Measurements from ENCODE around the gene C5orf58. TPM values are rescaled to one million over a fixed set of nuclear protein-coding genes. Genes with fewer than 3 reads are reported as not detected.
A peak's percentile ranks its signal among the peaks of the same experiment; 100 is the strongest.
"Not testable (repeated sequence)": the region's sequence is repeated elsewhere in the genome, so short reads cannot be mapped to it uniquely, and the experiment has no call there.

Gene C5orf58
- total RNA-seq, 1 donor from 2014 or later: not detected

DNA sequence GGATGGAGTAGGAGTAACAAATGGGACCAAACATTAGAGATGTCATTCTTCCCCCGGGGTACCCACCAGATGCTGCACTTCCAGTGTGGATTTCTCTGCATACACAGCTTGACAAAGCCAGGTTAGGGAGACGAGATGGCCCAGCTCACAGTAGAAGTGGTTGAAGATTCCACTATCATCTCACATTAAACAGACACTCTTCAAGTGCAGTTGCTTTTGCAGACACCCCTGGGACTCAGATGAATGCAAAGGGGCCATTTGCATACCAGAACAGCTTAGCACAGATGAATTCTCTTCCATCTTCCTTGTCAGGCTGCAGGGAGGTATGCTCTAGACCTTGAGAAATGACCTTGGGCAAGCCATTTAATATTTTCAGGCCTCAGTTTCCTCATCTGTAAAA, 12.6 kb upstream of the C5orf58 start:
- ATAC-seq (no peak), DNase-seq (no peak)
- intact Hi-C loops (cut with micrococcal nuclease): loop anchor here (10.0 kb wide), 1 partner anchor 125 kb away; no protein-coding TSS in a partner anchor

DNA sequence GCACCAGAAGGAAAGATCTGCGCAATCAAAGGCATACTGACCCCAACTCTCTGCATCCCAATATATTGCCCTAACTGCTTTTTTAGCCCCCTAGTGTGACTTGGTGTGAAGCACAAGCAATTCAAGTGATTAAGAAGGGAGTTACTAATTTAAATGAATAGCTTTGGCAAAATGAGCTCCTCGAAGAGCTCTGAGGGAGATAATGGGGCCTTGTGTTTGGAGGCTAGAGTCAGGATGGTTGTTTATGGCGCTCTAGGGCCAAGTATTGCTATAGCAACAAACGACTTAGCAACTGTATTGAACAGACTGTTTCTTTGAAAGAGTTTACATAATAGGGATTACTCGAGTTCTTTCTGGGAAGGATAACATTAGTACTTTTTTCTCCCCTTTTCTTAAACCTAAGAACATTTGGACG, 11.5 kb upstream of the C5orf58 start:
- intact Hi-C loops (cut with micrococcal nuclease): loop anchor here (10.0 kb wide), 1 partner anchor 123 kb away; no protein-coding TSS in a partner anchor
- DNase-seq (no peak), ATAC-seq (peak; percentile 41)

DNA sequence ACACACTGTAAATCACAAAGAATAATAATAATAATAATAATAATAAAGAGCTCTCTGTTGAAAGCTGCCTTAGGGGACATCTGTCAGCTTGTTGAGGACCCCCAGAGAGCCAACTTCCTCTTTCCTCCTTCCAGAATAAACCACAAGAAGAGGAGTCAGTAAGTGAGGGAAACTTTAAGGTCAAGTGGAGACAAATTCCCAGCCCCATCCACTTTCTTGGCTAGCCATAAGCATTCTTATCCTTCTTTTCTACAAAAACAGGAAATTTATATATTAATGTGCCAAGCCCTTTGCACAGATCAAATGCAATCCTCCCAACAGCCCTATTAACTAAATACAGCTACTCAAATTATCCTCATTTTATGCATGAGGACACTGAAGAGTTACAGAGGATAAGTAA, 9.4 kb upstream of the C5orf58 start:
- intact Hi-C loops (cut with micrococcal nuclease): loop anchor here (10.0 kb wide), 1 partner anchor 121 kb away; no protein-coding TSS in a partner anchor
- DNase-seq (no peak), ATAC-seq (peak; percentile 63)

DNA sequence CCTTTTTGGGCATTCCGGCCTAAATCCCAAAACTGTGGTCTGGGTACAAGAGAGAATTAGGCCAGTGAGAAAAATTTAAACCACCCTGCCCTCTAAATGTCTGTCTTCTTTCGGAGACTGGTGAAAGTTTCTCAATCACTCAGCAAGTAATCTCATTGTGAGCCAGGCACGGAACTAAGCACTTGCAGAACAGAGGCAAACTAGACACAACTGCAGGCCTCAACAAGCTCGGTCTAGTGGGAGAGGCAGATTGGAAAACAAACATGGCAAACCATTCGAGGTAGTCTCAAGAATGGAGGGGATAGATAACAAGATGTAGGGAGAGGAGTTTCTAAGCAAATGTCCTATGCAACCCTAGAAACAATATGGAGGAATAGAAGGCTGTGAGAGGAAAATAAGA, 8.9 kb upstream of the C5orf58 start:
- ATAC-seq (peak; percentile 17), DNase-seq (no peak)
- intact Hi-C loops (cut with micrococcal nuclease): loop anchor here (10.0 kb wide), 1 partner anchor 121 kb away; no protein-coding TSS in a partner anchor

DNA sequence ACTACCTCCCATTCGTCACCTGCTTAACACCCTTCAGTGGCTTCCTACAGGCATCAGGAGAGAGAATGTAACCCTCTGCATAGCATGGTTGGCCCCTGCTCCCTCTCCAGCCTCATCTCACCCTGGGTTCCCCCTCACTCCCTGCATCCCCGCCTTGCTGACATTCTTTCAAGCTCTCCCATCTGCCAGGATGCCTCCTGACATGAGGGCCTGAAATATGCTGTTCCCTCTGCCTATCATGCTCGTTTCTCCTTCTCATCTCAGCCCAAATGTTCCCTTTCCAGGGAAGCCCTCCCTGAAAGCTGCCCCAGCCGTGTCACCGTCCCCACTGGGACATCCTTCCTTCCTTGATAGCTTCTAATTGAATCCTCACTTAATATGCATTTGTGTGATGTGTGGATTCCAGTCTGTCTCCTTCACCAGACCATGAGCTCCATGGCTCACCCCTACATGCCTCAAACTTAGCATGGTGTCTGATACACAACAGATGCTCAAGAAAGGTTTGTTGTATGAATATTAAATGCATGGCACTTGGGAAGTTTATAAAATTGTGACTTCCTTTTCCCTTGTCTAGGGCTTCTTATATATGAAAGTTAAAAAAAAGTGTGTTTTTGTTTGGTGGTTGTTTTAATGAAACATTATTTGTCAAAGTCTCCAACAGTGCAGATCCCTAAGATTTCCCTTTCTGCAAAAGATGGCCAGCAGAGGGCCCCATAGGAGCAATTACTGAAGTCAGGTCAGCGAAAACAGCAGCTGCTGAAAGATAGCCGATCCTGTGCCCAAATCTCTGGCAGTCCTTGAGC, 7.3 kb upstream of the C5orf58 start:
- ATAC-seq (peak; percentile 84), DNase-seq (peak; percentile 72)
- intact Hi-C loops (cut with micrococcal nuclease): loop anchor here (2.0 to 10.0 kb wide), 2 partner anchors 119 to 197 kb away; no protein-coding TSS in a partner anchor

DNA sequence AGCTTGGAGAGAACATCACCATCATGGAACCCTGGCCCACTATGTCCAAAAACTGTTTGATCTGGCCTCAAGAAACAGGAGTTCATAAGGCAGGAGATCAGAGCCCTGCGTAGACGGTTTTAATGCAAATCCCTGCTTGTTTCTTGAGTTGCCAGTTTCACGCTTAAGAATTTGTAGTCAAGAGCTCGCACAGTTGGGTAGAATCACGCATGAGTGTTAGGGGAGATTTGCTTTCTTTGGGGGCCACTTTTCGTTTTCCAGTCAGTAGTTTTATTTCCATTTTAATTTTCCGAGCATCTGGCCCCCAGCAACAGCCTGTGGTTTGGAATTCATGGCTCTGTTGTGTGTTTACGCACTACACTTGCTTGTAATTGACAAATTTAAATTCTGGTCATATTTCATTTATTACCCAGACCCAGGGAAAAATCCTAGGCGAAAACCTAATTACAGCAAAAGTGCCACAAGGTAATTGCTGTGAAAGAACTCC, 6.6 kb upstream of the C5orf58 start:
- ATAC-seq (no peak), DNase-seq (no peak)
- intact Hi-C loops (cut with micrococcal nuclease): loop anchor here (2.0 to 10.0 kb wide), 2 partner anchors 119 to 197 kb away; no protein-coding TSS in a partner anchor

DNA sequence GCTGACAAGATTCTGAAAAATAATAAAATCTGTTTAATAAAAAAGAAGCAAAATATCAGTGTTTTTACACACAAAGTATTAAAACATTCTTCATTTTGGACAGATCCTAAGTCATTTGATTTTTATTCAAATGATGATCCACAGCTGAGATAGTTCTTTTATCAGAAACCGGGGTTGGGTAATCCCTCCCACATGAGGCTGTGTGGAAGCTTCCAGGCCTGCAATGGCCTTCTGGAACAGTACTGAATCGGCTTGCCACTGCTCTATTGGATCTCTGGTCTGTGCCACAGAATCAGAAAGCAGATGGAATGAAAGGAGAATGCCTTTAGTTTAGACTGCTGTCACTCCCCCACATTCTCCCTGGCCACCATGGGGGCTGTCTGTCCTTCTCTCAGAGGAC, 6.1 kb upstream of the C5orf58 start:
- intact Hi-C loops (cut with micrococcal nuclease): loop anchor here (2.0 to 10.0 kb wide), 2 partner anchors 118 to 196 kb away; no protein-coding TSS in a partner anchor
- ATAC-seq (peak; percentile 60), DNase-seq (no peak)

DNA sequence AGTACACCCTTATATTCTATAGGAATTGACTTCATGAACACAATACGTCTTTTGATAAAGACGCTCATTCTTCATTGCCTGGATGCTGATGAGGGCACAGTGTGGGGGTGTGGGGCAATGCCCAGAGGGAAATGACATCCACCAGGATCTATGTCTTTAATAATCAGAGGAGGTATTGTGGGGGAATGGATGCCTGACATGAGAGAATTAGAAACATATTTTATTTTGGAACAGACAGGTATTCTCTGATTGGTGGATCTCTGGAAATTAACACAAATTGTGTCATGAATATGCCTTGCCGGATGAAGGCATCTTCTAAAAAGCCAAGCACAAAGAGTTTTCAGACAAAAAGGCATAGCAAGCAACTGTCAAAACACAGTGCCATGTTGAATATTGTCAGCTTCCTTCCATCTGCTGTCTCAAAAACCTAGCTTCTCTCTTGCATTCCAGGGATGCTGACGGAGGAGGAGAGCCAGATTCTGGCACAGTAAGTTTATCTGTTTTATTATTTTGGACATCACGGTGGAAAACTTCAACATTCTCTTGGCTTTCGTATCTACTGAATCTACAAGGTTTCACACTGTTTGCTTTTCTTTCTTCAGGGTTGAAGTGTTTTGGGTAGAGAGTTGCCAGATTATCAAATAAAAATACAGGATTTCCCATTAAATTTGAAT, 3.9 kb upstream of the C5orf58 start:
- intact Hi-C loops (cut with micrococcal nuclease): loop anchor here (10.0 kb wide), 1 partner anchor 116 kb away; no protein-coding TSS in a partner anchor
- no peak for ATAC-seq
- no peak for DNase-seq

DNA sequence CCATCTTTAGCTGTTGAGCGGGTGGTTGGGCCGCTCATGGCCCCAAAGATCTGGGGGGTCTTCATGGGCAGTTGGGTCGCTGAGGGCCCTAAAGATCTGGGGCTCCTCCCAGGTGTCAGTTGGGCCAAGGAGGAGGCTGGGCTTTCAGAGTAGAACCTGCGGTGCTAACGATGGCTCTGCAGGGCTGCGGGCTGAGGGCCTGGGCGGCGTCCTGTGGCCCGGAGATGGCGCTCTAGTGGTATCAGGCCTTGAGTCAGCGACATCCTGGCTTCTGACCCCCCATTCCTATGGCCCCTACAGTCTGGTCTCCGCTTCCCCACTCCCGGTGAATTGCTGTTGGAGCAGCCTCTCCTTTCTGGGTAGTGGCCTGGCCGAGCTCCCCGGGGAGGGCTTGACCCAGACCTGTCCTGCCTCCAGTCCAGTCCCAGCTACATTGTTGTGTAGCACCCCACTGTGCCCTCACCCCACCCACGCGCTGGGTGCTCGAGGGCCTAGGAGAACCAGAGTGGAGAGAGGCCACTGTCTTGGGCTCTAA, 640 bp downstream of the C5orf58 start:
- no peak for DNase-seq
- intact Hi-C loops (cut with micrococcal nuclease): no loop called here
- no peak for ATAC-seq

DNA sequence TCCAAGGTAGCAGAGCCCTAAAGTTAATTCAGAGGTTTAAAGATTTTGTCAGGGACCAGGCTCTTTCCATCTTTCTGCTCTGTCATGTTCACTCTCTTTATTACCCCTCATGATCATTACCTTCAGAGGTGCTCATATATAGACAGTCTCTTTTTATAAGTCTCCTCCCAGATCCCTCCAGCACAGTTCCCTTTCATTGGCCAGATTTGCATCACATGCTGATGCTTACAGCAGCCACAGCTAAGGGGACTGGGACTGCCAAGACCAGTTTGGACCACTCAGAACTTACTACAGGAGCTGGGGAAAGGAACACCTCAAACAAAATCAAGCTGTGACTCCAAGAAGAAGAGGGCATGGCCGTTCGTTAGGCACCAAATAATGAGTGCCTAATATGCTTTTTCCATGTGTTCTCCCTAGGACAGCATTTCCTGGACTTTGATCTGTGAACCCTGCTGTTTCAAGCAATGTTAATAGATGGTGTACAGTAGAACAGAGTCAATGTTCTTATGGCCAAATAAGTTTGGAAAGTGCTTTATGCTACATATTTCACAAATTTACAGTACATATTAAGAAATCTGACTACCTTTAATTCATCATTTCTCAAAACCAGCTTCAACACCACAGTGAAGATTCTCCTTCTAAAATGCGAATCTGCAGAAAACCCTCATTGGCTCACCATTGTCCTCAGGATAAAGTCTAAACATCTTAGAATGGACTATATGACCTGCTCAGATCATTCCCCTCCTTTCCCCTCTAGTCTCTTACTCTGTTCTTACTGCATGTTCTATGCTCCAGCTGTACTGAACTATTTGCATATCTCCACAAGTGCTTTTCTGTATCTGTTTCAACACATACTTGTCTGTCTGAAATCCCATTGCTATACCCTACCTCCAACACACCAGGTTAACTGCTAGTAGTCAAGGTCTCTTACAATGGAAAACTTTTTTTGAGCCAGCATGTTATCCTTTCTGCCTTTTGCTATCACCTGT, 3.4 kb downstream of the C5orf58 start:
- ATAC-seq (no peak), DNase-seq (no peak)

DNA sequence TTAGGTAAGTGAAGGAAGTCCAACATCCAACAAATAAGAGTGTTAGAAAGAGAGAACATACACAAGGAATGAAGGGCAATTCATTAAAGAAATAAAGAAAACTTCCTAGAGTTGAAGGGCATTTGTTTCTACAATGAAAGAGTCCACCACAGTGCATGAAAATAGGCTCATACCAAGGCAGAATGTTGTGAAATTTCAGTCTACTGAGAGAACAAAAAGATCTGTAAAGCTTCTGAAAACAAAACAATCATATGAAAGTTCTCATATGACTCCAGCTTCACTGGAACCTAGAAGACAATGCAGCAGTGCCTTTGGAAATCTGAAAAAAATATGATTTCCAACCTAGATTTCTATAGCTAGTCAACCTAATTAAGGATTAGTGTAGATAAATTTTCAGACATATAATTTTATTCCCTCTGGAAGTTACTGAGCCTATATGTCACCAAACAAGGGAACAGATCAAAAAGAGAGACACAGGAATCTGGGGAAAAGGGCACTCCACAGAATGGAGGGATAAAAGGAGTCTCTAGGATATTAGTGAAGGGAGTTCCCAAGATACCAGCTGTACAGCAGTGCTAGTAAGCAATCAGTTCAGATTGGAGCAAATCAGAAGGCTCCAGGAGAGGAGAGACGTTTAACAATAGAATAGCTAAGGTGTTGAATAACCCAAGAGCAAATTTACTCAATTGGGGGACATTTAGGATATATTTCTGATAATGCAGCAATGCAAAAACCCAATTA, 5.8 kb downstream of the C5orf58 start:
- peak; percentile 48 for ATAC-seq

More for the DNA sequence above, 3.4 kb downstream of the C5orf58 start:
- intact Hi-C loops (cut with micrococcal nuclease): no loop called here

DNA sequence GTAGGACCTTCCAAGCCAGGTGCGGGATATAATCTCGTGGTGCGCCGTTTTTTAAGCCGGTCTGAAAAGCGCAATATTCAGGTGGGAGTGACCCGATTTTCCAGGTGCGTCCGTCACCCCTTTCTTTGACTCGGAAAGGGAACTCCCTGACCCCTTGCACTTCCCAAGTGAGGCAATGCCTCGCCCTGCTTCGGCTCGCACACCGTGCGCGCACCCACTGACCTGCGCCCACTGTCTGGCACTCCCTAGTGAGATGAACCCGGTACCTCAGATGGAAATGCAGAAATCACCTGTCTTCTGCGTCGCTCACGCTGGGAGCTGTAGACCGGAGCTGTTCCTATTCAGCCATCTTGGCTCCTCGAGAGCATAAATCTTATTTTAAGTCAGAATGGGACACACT, 12.7 kb downstream of the C5orf58 start:
- ATAC-seq; intact Hi-C loops (cut with micrococcal nuclease); DNase-seq: not testable (repeated sequence)

More for the DNA sequence above, 5.8 kb downstream of the C5orf58 start:
- intact Hi-C loops (cut with micrococcal nuclease): no loop called here
- DNase-seq: no peak

DNA sequence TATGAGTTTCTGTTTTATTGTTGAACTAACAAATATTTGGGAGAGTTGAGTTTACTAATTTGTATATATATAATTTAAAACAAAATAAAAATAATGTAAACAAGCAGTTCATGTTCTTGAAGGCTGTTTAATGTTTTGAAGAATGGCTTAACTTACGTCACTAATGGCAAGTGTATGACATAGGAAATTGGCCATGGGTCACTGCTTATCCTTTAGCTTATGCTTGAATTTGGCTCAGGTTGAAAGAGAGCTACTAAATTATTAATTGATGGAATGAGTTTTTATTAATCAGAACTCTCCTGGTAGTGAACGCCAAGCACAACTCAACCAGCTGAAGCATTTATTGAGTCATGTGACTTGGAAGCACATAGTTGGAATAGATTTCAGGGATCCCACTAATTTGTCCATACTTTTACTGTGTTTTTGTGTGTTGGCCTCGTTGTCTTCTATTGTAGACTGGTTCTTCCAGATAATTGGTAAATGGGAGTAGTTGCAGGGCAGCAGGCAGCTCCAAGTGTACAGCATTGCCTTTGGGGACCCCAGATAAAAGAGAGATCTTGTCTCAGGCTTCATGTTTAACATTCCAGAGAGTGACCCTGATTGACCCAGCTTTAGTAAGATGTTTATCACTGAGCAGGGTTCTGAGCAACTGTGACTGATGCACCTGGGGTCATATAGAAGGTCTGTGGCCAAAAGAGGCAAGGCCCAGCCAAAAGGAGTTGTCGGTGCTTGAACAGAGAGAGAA, 13.5 kb downstream of the C5orf58 start:
- intact Hi-C loops (cut with micrococcal nuclease): no loop called here
- DNase-seq (no peak), ATAC-seq (no peak)

DNA sequence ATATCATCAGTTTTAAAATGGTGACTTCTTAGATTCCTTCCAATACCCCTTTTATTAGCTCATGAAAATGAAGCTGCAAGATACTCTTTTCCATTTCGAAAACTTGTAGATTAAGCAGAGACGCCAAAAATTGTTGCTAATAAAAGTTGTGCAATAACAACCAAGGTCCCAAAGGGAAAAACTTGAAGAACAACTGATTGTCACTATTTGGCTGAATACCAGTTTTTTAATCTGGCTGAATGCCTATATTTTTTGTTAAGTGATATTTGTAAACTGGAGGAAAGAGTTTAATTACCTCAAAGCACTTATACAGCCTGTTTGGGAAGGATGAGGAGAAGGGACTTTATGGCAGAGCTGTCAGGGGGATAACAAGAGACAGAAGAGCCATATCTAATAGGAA, 14.6 kb downstream of the C5orf58 start:
- ATAC-seq: peak; percentile 60
- intact Hi-C loops (cut with micrococcal nuclease): no loop called here

DNA sequence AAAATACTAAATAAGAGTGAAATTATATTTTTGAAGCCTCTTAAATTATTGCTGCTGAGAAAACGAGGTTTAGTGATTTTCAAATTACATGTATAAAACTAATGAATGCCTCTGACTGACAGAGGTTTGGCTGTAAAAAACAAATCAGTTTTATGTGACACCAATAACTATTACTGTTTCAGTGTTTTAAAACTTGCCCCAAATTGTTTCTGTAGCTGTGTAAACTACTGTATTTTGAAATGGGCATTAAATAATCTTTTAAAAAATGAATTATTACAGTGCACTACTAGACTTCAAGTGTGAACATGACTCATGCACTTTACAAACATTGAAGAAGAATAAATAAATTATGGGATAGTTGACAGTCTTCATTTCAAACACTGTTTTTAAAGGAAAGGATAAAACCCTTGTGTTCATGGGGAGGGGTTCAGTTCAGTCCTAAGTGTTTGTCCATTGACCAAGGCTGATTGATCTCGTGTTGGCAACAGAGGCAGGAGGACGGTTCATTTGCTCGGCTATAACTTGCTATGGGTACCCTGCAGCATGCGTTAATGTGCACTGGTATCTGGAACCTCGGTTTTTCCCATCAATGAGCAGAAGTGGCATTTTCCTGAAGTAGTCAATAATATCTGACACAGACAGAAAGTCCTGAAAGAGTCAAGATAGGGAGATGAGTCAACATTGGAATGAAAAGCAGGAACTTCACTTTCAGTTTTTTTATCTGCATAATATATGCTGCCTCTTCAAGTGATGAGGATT, 15.6 kb downstream of the C5orf58 start:
- ATAC-seq (no peak), DNase-seq (no peak)
- intact Hi-C loops (cut with micrococcal nuclease): no loop called here

More for the DNA sequence above, 14.6 kb downstream of the C5orf58 start:
- DNase-seq: no peak

DNA sequence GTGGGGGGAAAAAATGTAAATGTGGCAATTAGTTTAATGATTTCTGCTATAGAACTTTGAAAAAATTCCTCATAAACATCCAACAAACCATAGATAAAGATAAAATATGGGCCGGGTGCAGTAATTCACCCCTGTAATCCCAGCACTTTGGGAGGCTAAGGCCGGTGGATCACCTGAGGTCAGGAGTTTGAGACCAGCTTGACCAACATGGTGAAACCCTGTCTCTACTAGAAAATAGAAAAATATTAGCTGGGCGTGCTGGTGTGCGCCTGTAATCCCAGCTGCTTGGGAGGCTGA, 16.1 kb downstream of the C5orf58 start:
- DNase-seq; intact Hi-C loops (cut with micrococcal nuclease); ATAC-seq: not testable (repeated sequence)
